Measurements from ENCODE around the gene TERF2IP. TPM values are rescaled to one million over a fixed set of nuclear protein-coding genes. Genes with fewer than 3 reads are reported as not detected.

The TERF2IP gene
- total and polyA plus RNA-seq, 2 of the 13 experiments (the other 11 are each of a cell fraction or from before 2014, with no cell fraction given), result 26.4 to 50.2 TPM

DNA sequence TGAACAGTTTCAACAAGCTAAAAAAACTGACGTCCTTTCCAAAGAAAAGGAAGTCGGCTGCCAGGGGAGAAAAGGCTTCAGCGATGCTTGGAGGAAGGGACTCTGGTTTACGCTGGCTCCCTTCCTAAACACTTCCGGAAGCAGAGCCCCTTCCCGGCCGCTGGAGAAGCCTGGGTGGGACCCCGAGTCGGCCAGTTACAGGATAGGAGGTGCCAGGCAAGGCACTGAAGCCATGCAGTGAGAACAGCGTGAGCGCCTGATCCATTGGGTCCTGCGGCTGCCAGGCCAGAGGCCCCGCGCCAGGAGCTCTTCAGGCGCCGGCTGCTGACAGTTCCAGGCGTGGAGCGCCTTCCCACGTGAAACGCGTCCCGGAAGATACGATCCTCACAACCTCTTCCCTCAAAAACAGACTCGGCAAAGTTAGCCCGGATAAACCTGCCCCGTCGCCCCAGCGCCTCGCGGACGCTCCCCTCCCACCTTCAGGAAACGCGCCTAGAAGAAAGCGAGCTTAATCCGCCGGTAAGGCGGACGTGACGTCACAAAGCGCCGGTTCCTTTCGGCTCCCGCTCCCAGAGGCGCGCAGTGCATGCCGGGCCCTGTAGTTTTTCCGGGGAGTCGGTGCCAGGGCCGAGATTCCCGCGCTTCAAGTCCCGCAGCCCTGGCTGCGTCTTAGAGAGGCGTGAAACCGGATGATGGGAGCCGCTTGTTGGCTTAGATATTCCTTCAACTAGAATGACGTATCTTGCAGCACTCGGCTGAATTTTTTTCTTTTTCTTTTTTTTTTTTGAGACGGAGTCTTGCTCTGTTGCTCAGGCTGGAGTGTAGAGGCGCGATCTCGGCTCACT, 24.6 kb upstream of the TERF2IP start, which contains the start of gene ADAT1 (continued):
- TF ChIP-seq HMGXB3 (CRISPR knock-in tag; IDR thresholded peaks at IDR 0.05; ENCODE audit: borderline replicate concordance), result peak; percentile 81; the same call in 1 of the 2 replicates
- TF ChIP-seq ZNF773 (CRISPR knock-in tag; IDR thresholded peaks at IDR 0.05; ENCODE audit: borderline replicate concordance), result no peak
- peak; percentile 95 for TF ChIP-seq SALL2 (CRISPR knock-in tag; IDR thresholded peaks at IDR 0.05)
- TF ChIP-seq HMG20A (CRISPR knock-in tag; IDR thresholded peaks at IDR 0.05; ENCODE audit: borderline replicate concordance), result no peak
- TF ChIP-seq U2AF2 (IDR thresholded peaks at IDR 0.05; ENCODE audit: low read depth, low read length), result no peak
- TF ChIP-seq ZNF782 (CRISPR knock-in tag; IDR thresholded peaks at IDR 0.05; ENCODE audit: borderline replicate concordance), result 0 out of 2 replicates have a peak, but pooled peaks have one; percentile 53
- TF ChIP-seq PBX3 (CRISPR knock-in tag; IDR thresholded peaks at IDR 0.05; ENCODE audit: borderline replicate concordance), result no peak
- no peak for TF ChIP-seq ZNF816 (CRISPR knock-in tag; IDR thresholded peaks at IDR 0.05; ENCODE audit: borderline replicate concordance)
- TF ChIP-seq MTA1 (CRISPR knock-in tag; IDR thresholded peaks at IDR 0.05; ENCODE audit: borderline replicate concordance), result no peak; the same call in 1 of the 2 replicates
- TF ChIP-seq, protein P1, sequence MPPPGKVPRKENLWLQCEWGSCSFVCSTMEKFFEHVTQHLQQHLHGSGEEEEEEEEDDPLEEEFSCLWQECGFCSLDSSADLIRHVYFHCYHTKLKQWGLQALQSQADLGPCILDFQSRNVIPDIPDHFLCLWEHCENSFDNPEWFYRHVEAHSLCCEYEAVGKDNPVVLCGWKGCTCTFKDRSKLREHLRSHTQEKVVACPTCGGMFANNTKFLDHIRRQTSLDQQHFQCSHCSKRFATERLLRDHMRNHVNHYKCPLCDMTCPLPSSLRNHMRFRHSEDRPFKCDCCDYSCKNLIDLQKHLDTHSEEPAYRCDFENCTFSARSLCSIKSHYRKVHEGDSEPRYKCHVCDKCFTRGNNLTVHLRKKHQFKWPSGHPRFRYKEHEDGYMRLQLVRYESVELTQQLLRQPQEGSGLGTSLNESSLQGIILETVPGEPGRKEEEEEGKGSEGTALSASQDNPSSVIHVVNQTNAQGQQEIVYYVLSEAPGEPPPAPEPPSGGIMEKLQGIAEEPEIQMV (CRISPR knock-in tag; IDR thresholded peaks at IDR 0.05; ENCODE audit: low read depth), result peak; percentile 85
- no peak; the same call in 1 of the 2 replicates for TF ChIP-seq ZNF563 (CRISPR knock-in tag; IDR thresholded peaks at IDR 0.05)
- TF ChIP-seq THRA (CRISPR knock-in tag; IDR thresholded peaks at IDR 0.05; ENCODE audit: borderline replicate concordance), result peak; percentile 44; the same call in 1 of the 2 replicates
- no peak for TF ChIP-seq CREBL2 (CRISPR knock-in tag; IDR thresholded peaks at IDR 0.05; ENCODE audit: borderline replicate concordance)
- peak; percentile 46; the same call in 1 of the 2 replicates for TF ChIP-seq PAXIP1 (CRISPR knock-in tag; conservative IDR thresholded peaks at IDR 0.05)

All from HepG2 (cell line).